Stimulated activated CD8-positive, alpha-beta memory T cell treated with anti-CD3 and anti-CD28 coated beads, Interleukin-7, amount 100 ng/mL, for 4 hours (primary cell): ENCODE measurements around the gene CMIP.

Experiments
- DNase-seq, 2 donors: peaks; one replicate each; pipeline ENCODE4 v3.0.0-alpha.2; 2020; ENCODE audit warnings: low read depth in 2 of 2

Gene CMIP

DNA sequence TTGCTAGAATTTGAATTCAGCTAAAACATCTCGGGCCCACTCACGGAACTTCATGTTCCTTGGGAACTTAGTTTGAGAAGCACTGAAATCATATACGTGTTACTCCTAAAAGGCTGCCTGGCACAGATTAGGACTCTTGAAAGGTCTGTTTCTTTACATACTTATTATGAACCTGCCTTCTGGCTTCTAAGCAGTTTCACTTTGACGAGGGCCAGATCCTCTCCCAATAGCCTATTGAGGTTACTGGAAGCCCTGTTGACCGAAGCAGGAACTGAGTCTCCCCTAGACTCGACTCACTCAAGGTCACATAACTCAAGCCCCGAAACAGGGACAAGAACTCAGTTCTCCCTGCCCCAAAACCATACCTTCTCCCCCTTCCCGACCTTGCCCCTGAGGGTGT lies 212.6 kb downstream of the CMIP start:
- DNase-seq = no peak

DNA sequence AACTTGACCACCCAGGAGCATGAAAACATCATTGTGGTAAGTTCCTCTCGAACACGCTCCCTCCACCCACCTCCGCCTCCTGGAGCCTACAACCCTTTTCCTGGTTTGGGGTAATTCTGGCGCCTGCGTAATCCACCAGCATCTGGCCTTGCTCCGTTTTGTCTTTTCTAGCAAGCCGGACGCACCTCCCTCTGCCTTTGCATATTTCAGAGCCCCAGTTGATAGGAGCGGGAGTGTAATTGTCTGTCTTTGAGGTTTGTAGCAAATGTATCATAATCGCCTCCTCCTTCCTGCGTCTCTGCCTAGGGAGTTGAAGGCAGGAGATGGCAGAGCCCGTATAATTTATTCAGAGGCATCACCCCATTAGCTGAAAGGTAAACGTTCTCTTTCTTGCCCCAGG lies 213.2 kb downstream of the CMIP start:
- no peak for DNase-seq

DNA sequence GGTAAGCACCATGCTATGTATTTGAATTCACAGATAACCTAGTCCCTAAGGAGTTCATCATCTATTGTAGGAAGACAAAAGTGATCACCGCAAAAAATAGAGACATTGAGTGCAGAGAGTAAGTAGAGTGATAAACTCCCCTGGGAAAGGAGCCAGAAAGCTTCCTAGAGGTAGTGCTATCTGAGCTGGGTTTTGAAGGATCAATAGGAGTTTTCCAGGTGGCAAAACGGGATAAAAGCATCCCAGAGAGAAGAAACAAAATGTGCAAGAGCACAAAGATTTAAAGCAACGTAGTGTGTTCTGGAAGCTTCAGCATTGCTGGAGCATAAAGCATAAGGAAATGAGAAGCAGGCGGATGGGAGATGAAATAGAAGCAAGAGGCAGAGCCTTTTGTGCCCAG lies 213.8 kb downstream of the CMIP start:
- DNase-seq = no peak

DNA sequence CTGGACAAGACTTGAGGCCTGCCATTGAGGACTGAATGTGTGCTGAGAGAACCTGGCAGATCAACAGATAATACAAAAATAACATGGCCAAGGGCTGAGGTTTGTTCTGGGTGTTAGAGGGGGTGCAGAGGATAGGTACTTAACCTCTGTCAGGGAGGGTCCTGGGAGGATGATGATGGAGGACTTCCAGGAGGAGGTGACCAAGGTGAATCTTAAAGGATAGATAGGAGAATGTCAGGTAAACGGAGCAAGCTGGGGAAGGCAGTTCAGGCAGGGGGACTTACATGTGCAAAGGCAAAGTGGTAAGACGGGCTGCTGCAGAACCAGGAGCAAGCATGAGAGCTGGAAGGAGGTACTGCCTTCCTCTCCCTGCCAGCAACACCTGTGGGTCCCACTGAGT lies 214.6 kb downstream of the CMIP start:
- DNase-seq = no peak

DNA sequence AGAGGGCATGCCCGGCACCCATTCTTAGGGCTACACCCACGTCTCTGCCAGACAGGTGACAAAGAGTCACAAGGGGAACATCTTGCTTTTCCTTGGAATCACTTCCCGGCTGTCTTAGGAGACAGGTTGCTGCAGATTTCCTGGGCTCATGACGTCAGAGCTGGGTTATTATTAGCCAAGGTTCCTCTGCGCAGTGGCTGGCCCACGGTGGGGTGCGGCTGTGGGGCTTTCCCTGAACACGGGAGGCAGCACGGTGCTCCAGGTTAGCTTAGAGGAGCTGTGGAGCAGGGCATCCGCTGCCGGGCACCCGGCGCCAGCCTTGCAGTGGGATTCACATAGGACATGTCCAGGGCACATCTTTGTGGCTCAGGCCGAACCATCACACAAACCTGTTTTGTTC lies 216.5 kb downstream of the CMIP start:
- DNase-seq = no peak

DNA sequence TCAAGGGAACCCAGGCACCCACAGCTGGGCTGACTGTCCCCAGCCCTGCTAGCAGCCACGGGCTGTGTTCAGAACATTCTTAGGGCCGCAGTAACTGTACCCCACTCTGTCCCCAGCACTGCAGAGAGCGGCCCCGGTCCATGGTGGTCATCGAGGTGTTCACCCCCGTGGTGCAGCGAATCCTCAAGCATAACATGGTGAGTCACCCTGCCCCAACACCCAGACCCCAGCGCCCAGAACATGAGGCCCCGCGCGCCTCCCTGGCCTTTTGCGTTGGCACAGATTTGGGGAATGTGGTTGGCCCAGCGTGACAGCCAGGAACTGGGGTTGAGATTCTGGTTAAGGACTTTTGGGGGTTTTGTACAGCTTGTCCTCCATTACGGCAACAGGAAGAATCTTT lies 219.5 kb downstream of the CMIP start:
- DNase-seq = no peak

DNA sequence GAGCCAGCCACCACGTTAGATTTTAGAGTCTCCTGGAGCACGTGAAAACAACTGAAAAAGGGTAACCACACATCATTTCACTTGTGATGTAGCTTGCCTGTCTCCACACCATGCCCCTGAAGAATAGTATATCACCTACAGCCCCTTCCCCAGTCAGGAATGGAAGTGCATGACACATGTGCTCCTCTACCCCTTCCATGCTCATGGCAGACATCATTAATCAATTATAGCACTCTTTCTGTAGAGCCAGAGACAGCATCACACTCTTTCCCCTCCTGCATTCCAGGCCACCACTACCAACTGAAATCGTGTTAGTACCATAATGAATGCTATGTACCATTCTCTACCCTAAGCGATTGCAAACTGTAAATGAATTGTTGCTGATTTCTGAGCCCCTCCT lies 221.0 kb downstream of the CMIP start:
- no peak for DNase-seq

DNA sequence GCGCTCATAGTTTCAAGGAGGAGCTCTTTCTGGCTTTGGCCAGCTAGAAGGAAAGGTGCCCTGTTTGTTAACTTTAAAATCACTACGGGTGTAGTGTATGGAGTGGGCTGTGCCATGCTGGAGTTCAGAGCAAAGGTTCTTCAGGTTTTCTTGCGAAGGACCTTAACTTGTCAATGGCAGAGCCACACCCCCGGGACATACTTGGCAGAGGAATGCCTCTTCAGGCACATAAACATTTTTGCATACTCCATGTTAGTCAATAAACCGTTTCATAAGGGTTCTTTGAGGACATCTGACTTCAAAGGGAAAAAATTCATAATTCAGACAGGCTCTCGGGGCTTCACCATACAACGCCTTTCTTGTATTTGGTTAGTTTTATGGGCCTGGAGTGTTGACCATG lies 221.5 kb downstream of the CMIP start:
- DNase-seq = no peak

DNA sequence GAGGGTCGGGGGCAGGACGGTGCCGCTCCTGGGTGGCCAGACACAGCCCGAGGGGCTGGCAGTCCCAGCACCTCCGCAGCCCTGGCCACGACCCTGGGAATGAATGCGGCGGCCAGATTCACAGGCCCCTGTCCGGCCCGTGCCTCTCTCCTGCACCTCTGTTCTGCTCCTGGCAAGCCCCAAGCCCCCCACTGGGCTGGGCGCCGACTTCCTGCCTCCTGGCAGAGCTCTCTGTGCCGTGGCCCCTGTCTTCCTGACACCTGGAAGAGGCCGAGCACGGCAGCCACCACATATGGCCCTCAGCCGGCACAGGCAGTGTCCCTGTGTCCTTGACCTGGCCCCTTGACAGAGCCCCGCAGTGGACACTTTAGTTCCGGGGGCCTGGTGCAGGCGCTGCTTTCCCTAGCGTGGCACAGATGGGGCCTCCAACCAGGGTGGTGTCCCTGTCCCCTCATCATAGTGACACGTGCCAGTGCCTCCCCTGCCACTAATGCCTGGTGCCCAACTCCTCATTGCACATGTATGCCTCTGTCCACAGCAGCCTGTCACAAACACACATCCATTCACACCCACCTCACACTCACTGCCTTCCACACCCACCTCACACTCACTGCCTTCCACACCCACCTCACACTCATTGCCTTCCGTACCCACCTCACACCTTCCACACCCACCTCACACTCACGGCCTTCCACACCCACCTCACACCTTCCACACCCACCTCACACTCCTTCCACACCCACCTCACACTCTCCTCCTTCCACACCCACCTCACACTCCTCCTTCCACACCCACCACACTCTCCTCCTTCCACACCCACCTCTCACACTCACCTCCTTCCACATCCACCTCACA lies 223.9 kb downstream of the CMIP start:
- no peak for DNase-seq

DNA sequence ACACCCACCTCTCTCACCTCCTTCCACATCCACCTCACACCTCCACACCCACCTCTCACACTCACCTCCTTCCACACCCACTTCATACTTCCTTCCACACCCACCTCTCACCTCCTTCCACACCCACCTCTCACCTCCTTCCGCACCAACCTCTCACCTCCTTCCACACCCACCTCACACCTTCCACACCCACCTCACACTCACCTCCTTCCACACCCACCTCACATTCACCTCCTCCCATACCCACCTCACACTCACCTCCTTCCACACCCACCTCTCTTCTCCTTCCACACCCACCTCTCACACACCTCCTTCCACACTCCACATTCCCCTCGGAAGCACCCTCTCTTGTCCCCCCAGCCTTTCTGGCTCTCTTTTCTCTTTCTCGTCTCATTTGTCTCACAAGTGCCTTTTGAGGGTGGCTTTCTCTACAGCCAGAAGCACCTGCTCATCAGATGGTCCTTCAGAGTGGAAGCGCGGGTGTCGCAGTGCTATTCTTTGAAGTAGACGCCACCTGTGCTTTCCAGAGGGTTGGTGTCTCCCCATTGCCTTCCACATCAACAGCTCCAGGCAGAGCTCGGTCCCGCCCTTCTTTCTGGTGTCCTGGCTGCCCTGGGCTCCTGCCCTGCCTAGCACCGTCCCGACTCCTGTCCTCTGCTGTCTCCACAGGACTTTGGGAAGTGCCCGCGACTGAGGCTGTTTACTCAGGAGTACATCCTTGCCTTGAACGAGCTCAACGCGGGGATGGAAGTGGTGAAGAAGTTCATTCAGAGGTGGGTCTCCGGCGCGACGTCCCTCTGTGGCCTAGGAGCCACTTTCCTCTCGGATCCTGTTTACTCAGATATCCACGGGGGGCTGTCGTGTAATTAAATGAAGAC lies 225.1 kb downstream of the CMIP start:
- DNase-seq = no peak

DNA sequence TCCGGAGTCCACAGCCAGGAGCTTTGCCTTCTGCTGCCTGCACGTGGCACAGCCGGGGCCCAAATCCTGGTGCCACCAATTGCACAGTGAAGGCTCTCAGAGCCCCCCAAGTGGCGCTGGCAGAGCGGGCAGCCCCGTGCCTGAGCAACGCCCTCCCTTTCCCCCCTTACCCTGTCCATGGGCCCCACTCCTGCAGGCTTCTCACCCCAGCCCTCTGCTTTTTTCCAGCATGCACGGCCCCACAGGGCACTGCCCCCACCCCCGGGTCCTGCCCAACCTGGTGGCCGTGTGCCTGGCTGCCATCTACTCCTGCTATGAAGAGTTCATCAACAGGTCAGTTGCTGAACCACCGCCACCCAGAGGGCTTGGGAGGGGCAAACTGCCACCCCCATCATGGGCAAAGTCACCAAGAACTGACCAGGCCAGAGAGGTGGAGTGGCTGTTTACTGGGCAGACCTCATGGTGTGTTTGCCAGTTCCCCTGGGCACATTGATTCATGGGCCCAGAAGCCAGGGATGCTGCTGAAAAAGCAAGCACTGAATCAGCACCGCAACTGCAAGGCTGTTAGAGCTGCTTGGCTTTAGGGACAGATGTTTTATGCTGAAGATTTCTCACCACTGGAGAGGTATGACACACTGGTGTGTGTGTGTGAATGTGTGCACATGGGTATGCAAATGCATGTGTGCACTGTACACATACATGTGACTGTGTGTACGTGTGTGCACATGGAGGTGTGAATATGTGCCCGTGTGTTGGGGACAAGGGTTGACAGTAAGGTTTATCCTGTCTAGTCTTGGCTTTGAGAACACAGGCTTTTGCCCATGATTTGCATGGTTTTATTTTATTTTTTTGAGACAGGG lies 227.4 kb downstream of the CMIP start:
- DNase-seq = no peak

DNA sequence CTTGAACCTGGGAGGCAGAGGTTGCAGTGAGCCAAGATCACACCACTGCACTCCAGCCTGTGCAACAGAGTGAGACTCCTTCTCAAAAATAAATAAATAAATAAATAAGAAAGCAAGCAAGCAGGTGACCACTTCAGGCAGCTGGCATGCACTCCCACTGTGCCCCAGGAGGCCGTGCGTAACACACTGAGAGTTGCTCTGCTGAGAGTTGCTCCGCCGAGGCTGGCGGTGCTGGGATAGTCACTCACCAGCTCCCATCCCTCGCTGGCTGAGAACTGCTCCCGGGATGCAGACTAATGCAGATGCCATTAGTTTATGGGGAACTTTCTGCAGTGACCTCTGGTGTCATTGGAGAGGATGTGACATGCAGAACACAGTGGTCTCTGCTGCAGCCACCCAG lies 228.8 kb downstream of the CMIP start:
- DNase-seq = no peak

DNA sequence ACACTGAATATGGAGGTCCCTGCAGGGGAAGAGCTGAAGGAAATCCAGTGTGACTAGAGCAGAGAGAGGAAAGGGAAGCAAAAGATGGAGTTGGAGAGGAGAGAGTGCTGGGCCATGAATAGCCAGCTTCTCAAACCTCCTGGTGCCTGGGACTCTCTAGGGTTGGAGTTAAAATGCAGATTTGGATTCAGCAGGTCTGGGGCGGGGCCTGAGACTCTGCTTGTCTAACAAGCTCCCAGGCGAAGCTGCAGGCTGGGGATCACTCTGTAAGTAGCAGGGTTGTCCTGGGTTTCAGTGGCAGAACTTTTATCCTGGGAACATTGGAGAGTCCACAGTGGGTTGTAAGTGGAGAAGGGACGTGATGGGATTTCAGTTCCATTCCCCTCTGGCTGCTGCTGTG lies 231.1 kb downstream of the CMIP start:
- no peak for DNase-seq

DNA sequence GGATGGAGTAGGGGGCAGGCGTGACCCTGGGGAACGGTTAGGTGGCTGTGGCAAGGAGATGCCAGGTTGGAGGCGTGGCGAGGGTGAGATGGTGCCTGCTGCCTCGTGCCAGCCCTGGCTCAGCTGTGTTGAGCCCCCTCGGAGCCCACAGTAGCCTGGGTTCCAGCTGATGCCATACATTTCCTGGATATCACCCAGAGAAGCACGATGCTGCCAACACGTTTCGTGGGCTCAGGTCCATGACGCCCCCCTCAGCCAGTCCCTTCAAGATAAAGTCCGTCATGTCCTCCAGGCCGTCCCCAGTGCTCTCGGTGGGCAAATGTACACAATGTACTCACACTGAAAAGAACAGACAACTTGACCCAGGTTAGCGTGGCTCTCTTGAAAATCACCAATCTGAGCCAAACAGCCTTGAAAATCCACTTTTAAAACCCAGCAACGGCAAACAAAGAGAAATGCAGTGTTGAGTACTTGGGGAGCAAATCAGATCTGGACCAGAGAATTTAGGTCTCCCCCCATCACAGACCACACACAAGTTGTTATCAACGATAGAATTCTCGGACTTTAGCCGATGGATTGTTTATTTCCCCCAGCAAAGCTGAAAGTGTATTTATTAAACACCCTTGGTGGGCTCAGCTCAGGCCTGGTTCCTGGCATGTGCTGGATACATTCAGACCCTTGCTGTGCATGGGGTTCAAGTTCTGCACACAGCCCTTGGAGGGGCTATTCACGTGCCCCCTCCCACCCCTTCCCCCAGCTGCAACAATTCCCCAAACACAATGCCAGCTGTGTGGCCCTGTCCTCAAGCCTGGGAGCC lies 231.7 kb downstream of the CMIP start:
- no peak for DNase-seq

DNA sequence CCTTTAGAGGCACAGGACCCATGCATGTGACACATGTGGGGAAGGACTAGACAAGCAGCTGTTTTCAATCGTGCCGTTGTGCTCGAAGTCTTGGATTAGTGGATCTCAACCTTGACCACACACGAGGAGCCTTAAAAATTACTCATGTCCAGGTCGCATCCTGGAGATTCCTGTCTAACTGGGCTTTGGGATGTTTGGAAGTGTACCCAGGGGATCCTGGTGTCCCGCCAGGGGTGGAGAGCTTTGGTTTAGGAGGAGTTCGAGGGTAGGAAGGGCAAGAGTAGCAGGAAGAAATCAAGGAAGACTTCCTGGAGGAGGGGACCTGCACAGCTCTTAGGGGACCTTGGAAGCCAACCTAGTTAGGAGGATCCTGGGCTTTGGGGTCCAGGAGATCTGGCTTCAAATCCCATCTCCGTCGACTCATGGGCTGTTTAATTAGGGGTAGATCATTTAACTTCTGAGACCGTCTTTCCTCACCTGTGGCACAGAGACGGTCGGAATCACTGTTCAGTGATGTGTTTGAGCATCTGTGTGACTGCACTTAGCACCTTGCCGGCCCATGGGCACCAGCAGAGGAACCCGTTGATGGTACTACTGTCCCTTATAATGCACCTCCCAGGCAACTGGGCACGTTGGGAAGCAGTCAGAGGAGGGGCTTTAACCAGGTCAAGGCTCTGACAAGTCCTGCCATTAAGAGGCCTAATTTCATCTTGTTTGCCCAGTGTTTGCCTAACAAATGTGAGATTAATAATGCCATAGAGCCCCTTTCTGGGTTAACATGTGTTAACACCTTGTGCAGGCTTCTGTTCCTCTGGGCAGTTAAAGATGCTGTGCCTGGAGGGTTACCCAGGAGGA lies 232.5 kb downstream of the CMIP start:
- no peak for DNase-seq

DNA sequence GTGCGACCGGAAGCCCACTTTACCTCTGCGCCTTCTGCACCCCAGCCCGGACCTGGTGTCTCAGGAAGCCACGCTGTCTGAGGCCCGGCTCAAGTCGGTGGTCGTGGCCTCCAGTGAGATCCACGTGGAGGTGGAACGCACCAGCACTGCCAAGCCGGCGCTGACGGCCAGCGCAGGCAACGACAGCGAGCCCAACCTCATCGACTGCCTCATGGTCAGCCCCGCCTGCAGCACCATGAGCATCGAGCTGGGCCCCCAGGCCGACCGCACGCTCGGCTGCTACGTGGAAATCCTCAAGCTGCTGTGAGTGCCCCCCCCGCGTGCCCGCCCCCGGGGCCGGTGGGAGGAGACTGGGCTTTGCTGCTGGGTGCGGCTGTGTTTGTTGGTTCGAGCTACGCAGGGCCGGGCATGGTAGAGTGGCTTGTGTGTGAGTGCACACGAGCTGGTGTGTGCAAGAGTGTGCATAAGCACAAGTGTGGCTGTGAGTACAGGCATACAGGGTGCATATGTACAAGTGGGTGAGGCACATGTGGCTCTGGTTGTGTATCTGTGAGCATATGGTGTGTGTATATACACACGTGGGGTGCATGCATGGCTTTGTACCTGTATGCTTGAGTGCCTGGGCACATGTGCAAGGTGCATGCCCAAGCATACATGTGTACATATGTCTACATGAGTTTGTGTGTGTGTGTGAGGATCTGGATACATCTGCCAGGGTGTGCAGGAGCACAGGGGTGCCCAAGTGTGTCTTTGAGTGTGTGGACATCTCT lies 233.9 kb downstream of the CMIP start:
- no peak for DNase-seq

DNA sequence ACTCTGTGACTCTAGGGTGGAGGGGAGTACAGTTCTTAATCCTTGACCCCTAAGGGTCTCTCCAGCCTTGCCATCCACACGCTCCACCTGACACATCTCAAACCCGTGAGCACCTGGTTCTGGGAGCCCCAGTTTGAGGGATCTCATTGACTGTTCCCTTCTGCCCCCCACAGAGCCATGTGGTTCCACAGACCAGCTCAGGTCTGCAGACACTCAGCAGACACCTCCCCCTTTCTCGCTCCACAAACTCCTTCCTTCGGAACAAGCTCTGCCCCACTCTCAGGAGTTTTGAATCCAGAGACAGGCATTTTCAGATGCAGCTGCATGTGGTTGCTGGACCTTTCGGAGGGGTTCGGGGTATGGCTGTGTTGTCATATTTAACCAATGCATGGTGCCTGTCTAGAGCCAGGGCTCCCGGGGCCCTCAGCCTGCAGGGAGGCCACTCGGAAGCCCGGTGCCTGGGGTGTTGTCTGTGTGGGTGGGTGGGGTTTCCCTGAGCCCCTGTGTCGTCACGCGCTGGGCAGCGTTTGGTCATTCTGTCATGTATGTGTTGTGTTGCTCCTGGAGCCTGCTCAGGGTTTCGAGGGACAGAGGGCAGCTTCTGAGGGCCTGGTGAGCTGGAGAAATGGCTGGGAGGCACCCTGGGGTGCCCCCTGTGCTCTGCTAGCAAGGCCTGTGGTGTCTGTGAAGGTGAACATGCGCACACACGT lies 235.3 kb downstream of the CMIP start:
- no peak for DNase-seq

DNA sequence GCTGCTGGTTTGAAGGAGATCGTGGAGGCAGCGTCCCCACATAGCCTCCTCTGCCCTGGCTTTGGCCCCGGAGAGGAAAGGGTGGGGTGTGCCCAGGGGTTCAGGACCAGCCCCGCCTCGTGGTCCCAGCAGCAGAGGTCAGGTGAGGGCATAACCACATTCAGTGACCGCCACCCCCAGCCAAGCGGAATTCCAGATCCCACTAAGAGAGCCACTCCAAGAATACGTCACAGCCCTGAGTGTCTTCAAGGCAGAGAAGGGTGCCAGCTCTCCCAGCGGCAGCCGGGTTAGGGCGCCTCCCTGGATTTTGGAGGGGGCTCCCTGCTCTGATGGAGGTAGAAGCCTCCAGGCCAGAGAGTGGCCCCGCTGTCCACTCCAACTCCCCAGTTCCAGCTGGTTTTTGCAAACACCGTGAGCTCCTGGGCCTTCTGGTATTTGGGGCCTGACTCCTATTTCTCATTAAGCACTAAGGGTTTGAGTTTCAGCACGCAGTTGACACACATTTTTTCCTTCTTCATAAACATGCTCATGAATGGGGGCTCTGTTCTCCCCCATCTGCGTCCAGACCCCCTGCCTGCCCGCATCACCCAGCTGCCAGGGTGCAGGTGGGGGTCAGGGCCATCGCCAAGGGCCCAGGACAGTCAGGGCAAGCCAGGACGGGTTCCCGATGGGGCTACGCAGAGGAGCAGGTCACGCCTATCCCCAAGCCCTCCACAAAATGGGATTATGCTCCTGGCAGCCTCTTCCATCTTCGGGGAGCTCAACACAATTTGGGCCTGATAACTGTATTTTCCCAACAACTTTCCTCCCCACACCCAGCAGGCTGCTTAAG lies 236.1 kb downstream of the CMIP start:
- no peak for DNase-seq
